ENCODE results near the gene SYCN.

DNA sequence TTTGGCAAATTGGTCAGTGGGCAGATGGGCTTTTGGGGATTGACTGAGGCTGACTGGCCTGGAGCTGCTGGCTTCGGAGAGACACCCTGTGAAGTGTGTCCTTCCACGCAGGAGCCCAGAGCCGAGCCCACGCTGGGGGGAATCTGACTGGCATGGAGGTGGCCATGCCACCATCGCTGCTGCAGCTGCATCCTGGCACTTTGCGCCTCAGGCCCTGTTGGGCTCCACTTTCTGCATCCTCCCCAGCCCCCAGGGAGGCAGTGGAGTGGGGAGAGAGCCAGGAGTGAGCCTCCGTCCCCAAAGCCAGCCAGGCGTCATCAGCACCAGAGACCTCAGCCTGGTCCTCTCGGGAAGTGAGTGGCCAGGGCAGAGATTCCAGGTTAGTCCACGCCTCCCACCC lies 24.3 kb downstream of the SYCN start:
- TF ChIP-seq, protein P1, sequence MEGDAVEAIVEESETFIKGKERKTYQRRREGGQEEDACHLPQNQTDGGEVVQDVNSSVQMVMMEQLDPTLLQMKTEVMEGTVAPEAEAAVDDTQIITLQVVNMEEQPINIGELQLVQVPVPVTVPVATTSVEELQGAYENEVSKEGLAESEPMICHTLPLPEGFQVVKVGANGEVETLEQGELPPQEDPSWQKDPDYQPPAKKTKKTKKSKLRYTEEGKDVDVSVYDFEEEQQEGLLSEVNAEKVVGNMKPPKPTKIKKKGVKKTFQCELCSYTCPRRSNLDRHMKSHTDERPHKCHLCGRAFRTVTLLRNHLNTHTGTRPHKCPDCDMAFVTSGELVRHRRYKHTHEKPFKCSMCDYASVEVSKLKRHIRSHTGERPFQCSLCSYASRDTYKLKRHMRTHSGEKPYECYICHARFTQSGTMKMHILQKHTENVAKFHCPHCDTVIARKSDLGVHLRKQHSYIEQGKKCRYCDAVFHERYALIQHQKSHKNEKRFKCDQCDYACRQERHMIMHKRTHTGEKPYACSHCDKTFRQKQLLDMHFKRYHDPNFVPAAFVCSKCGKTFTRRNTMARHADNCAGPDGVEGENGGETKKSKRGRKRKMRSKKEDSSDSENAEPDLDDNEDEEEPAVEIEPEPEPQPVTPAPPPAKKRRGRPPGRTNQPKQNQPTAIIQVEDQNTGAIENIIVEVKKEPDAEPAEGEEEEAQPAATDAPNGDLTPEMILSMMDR (IDR thresholded peaks at IDR 0.05), result no peak
- no peak for TF ChIP-seq POLR2A (IDR thresholded peaks at IDR 0.05)

Data from ovary (tissue), 3 donors.